Keratinocyte (primary cell): ENCODE results near the gene PRKCH. TPM values are rescaled to one million over a fixed set of nuclear protein-coding genes. Genes with fewer than 3 reads are reported as not detected.

Source experiments
- DNase-seq: peaks from one replicate; pipeline ENCODE4 v3.0.0-alpha.2; 2011; ENCODE audit warnings: low read depth, missing footprints, low spot score
- FAIRE-seq: peaks from 2 replicates; lab custom pipeline; 2011; peaks lifted over from hg19 to GRCh38; lab: Jason Lieb, UNC
- H2AFZ ChIP-seq: 2 replicates; pipeline ENCODE4 v1.6.0; 2012; ENCODE audit warnings: low read length, control low read depth, inconsistent platforms; ENCODE audit not compliant: control insufficient read depth
- H3K27ac ChIP-seq: 2 replicates; pipeline ENCODE4 v1.5.1; 2011; ENCODE audit warnings: low read length; ENCODE audit not compliant: control insufficient read depth, insufficient read depth
- H3K27me3 ChIP-seq: 3 replicates; pipeline ENCODE4 v1.6.0; 2011; ENCODE audit warnings: low read length; ENCODE audit not compliant: control insufficient read depth, insufficient read depth; ENCODE audit errors: extremely low read depth
- H3K36me3 ChIP-seq, 2 experiments: 2 replicates in 1 of 2; 3 replicates in 1 of 2; pipeline ENCODE4 v1.5.1; 2011; ENCODE audit warnings: low read length in 2 of 2, mild to moderate bottlenecking in 1 of 2; ENCODE audit not compliant: control insufficient read depth in 2 of 2, insufficient read depth in 2 of 2; ENCODE audit errors: extremely low read depth in 1 of 2
- H3K4me1 ChIP-seq: 3 replicates; pipeline ENCODE4 v1.5.1; 2011; ENCODE audit warnings: low read length; ENCODE audit not compliant: control insufficient read depth, insufficient read depth; ENCODE audit errors: extremely low read depth
- H3K4me2 ChIP-seq: 3 replicates; pipeline ENCODE4 v1.6.0; 2011; ENCODE audit warnings: low read depth, low read length; ENCODE audit not compliant: control insufficient read depth, insufficient read depth; ENCODE audit errors: extremely low read depth
- H3K4me3 ChIP-seq, 3 experiments: fragments of 200-600 bp in 1 of 3; sonication (generic) in 1 of 3; 2 replicates in 2 of 3; 3 replicates in 1 of 3; pipeline ENCODE4 v1.5.1; 2011 to 2016; ENCODE audit warnings: low read length in 3 of 3, mild to moderate bottlenecking in 3 of 3, control low read depth in 2 of 3, inconsistent platforms in 1 of 3, low read depth in 1 of 3, mixed read lengths in 1 of 3, mixed run types in 1 of 3, moderate library complexity in 1 of 3; ENCODE audit not compliant: control insufficient read depth in 2 of 3, insufficient read depth in 2 of 3; ENCODE audit errors: extremely low read depth in 1 of 3
- H3K79me2 ChIP-seq: 2 replicates; pipeline ENCODE4 v1.6.0; 2012; ENCODE audit warnings: low read length; ENCODE audit not compliant: control insufficient read depth, insufficient read depth
- H3K9ac ChIP-seq: 3 replicates; pipeline ENCODE4 v1.6.0; 2011; ENCODE audit warnings: low read length; ENCODE audit not compliant: control insufficient read depth, insufficient read depth; ENCODE audit errors: extremely low read depth
- H3K9me1 ChIP-seq: 3 replicates; pipeline ENCODE4 v1.6.0; 2011; ENCODE audit warnings: low read length; ENCODE audit not compliant: control insufficient read depth, insufficient read depth; ENCODE audit errors: extremely low read depth
- H3K9me3 ChIP-seq: 2 replicates; pipeline ENCODE4 v1.5.1; 2012; ENCODE audit warnings: low read depth, low read length; ENCODE audit not compliant: control insufficient read depth
- H4K20me1 ChIP-seq: 3 replicates; pipeline ENCODE4 v1.6.0; 2011; ENCODE audit warnings: low read length; ENCODE audit not compliant: control insufficient read depth, insufficient read depth; ENCODE audit errors: extremely low read depth
- CTCF ChIP-seq, 3 experiments: IDR thresholded peaks in 1 of 3; conservative IDR thresholded peaks in 1 of 3; optimal IDR thresholded peaks in 1 of 3; 2 replicates in 2 of 3; 3 replicates in 1 of 3; pipeline versions ENCODE3 to v1.5.1; 2011; ENCODE audit warnings: low read length in 3 of 3, mild to moderate bottlenecking in 3 of 3, moderate library complexity in 2 of 3, control low read depth in 1 of 3, inconsistent platforms in 1 of 3; ENCODE audit not compliant: insufficient read depth in 2 of 3; ENCODE audit errors: extremely low read depth in 1 of 3
- EZH2 ChIP-seq: IDR thresholded peaks from one replicate; pipeline ENCODE4 v1.6.1; 2012; ENCODE audit warnings: inconsistent platforms, mild to moderate bottlenecking, low read length, moderate library complexity
- dilution Hi-C: fragments of 300-500 bp; cut with MboI; formaldehyde crosslinking; loops from one replicate; pipeline ENCODE4 v1.7.0; 2020; ENCODE audit warnings: low sequenced_read_pairs; ENCODE audit not compliant: extremely low pct_ligation_motif_present
- polyA plus RNA-seq, 5 experiments: library from polyadenylated mRNA; depleted of rRNA in 3 of 5; stranded (reverse) in 3 of 5; stranded (forward) in 1 of 5; unstranded in 1 of 5; fragments of >200 nt; gene quantifications; 1 replicate in 1 of 5; 2 replicates in 3 of 5; 3 replicates in 1 of 5; pipeline versions ENCODE4 v1.2.1 to v1.2.3, GENCODE V29; 2011 to 2012; ENCODE audit warnings: missing spikeins in 2 of 5, low read depth in 1 of 5, low replicate concordance in 1 of 5

PRKCH gene
- polyA plus RNA-seq, 1 donor (not counting 4 experiments of a cell fraction or from before 2014, with no cell fraction given): 13.7 TPM

DNA sequence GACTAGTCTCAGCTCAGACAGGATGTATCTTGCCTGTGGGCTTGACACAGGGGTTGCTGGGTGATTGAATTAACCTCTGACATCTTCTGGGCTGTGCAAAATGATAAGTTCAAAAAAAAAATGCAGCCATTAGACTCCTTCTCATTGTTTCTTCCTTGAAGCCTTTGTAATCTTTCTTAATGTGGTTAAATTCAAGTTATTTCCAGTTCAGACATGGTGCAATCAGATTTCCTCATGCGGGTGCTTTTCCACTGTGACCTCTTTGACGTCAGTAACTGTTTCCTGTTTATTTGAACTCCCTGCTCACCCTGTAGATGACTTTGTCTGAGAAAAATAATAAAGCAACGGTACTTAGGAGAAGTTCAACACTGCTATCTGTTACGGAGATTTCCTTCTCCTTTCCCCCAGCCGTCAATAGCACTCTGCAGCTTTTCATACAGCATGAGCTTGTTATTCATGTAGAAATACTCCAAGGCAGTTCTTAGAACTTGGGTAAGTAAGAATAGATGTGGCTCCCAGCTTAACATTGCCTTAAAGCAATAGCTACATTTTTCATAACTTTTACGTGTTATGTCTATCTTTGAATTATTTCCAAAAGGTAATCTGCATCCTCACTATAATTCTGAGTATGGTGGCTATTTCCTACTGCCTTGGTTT, 155.5 kb downstream of the PRKCH start:
- Histone ChIP-seq H3K9ac (no peak overlapping the region), H3K79me2 (no peaks in the 10 kb centered on the region)
- no peak for DNase-seq

DNA sequence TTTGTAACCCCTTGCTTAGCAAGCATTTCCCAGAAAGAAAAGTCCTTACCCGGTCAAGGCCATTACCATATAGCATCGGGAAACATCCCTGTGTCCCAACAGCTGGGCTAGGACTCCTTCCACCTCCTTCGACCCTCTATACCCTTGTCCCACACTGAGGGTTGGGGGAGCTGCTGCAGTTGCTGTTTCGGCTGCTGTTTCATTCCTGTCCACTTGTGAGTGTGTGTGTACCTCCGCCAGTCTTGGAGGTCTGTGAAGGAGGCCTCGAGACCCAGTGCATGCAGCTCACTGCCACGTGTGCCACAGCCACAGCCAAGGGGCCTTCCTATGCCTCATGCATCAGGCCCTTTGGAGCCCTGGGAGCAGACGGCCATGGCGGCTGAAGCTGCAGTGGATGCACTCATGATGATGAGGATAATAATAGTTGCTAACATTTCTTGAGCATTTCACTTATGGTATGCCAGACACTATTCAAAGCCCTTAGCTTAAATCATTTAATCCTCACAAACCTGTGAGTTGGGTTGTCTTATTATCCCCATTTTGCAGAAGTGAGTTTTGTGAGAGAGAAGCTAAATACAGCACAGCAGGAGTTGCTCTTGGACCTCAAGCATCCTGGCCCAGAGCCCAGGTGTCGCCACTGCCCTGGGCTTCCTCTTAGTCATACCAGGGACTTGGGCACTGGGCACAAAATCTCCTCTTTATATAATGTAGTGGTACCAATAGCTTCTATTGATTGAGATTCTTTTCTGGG, 156.5 kb downstream of the PRKCH start:
- no peaks in the 10 kb centered on the region for H3K27me3 ChIP-seq
- dilution Hi-C loops: no loop called here
- no peak overlapping the region for H3K27ac ChIP-seq
- FAIRE-seq (no peak), DNase-seq (no peak)
- no peak for TF ChIP-seq CTCF (optimal IDR thresholded peaks at IDR 0.05 in 1 of 3, IDR thresholded peaks at IDR 0.05 in 1 of 3, conservative IDR thresholded peaks at IDR 0.05 in 1 of 3; ENCODE audit: extremely low read depth in 1 of 3, insufficient read depth in 2 of 3, low read length in 3 of 3)
- TF ChIP-seq EZH2: no peak
- no peaks in the 10 kb centered on the region for H3K36me3 ChIP-seq
- H3K4me2 ChIP-seq: no peak overlapping the region
- no peaks in the 10 kb centered on the region for H3K79me2 ChIP-seq
- H3K9me1 ChIP-seq: peaks cover 3% of the 10 kb centered on the region
- H3K4me1 ChIP-seq: peaks cover 32% of the 10 kb centered on the region
- H3K9ac ChIP-seq: no peak overlapping the region
- H3K4me3 ChIP-seq: no peak overlapping the region
- no peaks in the 10 kb centered on the region for H4K20me1 ChIP-seq
- H2AFZ ChIP-seq: no peak overlapping the region
- no peaks in the 10 kb centered on the region for H3K9me3 ChIP-seq

More for the DNA sequence above, 155.5 kb downstream of the PRKCH start:
- Histone ChIP-seq H3K27ac (peak overlapping the region; percentile 29), H3K4me3 (no peak overlapping the region), H3K4me2 (peak overlapping the region; percentile 7), H3K27me3 (no peaks in the 10 kb centered on the region), H3K9me3 (no peaks in the 10 kb centered on the region), H3K9me1 (peaks cover 3% of the 10 kb centered on the region), H3K4me1 (peaks cover 35% of the 10 kb centered on the region), H4K20me1 (no peaks in the 10 kb centered on the region), H3K36me3 (no peaks in the 10 kb centered on the region), H2AFZ (no peak overlapping the region)
- dilution Hi-C loops: no loop called here
- TF ChIP-seq EZH2 (no peak), CTCF (optimal IDR thresholded peaks at IDR 0.05 in 1 of 3, IDR thresholded peaks at IDR 0.05 in 1 of 3, conservative IDR thresholded peaks at IDR 0.05 in 1 of 3; ENCODE audit: extremely low read depth in 1 of 3, insufficient read depth in 2 of 3, low read length in 3 of 3) (no peak)
- no peak for FAIRE-seq
